ENCODE data around the gene PODXL. TPM values are rescaled to one million over a fixed set of nuclear protein-coding genes. Genes with fewer than 3 reads are reported as not detected.

PODXL gene
- total RNA-seq, 1 experiment from 2014 or later, result 32.3 TPM

- no TSS peak for BruUV-seq (replicated peaks)
- ATAC-seq, result peak; percentile 26; the same call in 1 of the 2 replicates
- POLR2A ChIA-PET, result no interaction called here
Observed at GRCh38 chr7:131533151-131533559, 23.3 kb downstream of the PODXL start.

GRCh38 chr7:131532570-131533091 lies 23.8 kb downstream of the PODXL start:
- in situ Hi-C loops (cut with HindIII; ENCODE audit: low pct_unique_long_range_greater_than_20kb, low sequenced_read_pairs) (no loop called here), intact Hi-C loops (cut with micrococcal nuclease; ENCODE audit: unreplicated experiment) (no loop called here)
- no peaks in the 10 kb centered on the region for H3K9me3 ChIP-seq (ENCODE audit: control insufficient read depth, insufficient read depth, low read depth, low read length)
- ATAC-seq, result no peak
- no peak overlapping the region for H3K4me3 ChIP-seq (ENCODE audit: low read depth in 2 of 2, low read length in 2 of 2)
- no TSS peak for BruUV-seq (replicated peaks)
- CTCF ChIA-PET, result no interaction called here
- no peaks in the 10 kb centered on the region for H3K27me3 ChIP-seq (ENCODE audit: control insufficient read depth, insufficient read depth, low read length)
- DNase-seq (ENCODE audit: low read depth, low spot score), result no peak
- POLR2A ChIA-PET, result no interaction called here
- no peak overlapping the region for H3K27ac ChIP-seq (ENCODE audit: low read length)
- TF ChIP-seq SIN3A (IDR thresholded peaks at IDR 0.05; ENCODE audit: borderline replicate concordance, insufficient read depth, low read depth, low read length), result no peak
- no peak for TF ChIP-seq POLR2AphosphoS5 (IDR thresholded peaks at IDR 0.05; ENCODE audit: low read depth, low read length)
- TF ChIP-seq REST (IDR thresholded peaks at IDR 0.05; ENCODE audit: insufficient read depth in 1 of 2, low read depth in 2 of 2, low read length in 1 of 2), result no peak
- TF ChIP-seq CTCF (IDR thresholded peaks at IDR 0.05), result no peak
- TF ChIP-seq TCF7L2 (IDR thresholded peaks at IDR 0.05; ENCODE audit: low read depth, low read length), result no peak
- peaks cover 4% of the 10 kb centered on the region; the same call in 1 of the 2 replicates for H3K4me1 ChIP-seq (ENCODE audit: control insufficient read depth, insufficient read depth, low read length)
- no peaks in the 10 kb centered on the region for H3K36me3 ChIP-seq (ENCODE audit: control insufficient read depth, insufficient read depth, low read length)

More at GRCh38 chr7:131533151-131533559, 23.3 kb downstream of the PODXL start:
- in situ Hi-C loops (cut with HindIII; ENCODE audit: low pct_unique_long_range_greater_than_20kb, low sequenced_read_pairs), result no loop called here
- no peak overlapping the region for H3K27ac ChIP-seq (ENCODE audit: low read length)
- H3K36me3 ChIP-seq (ENCODE audit: control insufficient read depth, insufficient read depth, low read length), result no peaks in the 10 kb centered on the region
- H3K27me3 ChIP-seq (ENCODE audit: control insufficient read depth, insufficient read depth, low read length), result no peaks in the 10 kb centered on the region
- intact Hi-C loops (cut with micrococcal nuclease; ENCODE audit: unreplicated experiment), result no loop called here
- CTCF ChIA-PET, result no interaction called here
- TF ChIP-seq POLR2AphosphoS5 (IDR thresholded peaks at IDR 0.05; ENCODE audit: low read depth, low read length) (no peak), CTCF (IDR thresholded peaks at IDR 0.05) (no peak), TCF7L2 (IDR thresholded peaks at IDR 0.05; ENCODE audit: low read depth, low read length) (no peak), REST (IDR thresholded peaks at IDR 0.05; ENCODE audit: insufficient read depth in 1 of 2, low read depth in 2 of 2, low read length in 1 of 2) (no peak), SIN3A (IDR thresholded peaks at IDR 0.05; ENCODE audit: borderline replicate concordance, insufficient read depth, low read depth, low read length) (no peak)
- H3K4me3 ChIP-seq (ENCODE audit: low read depth in 2 of 2, low read length in 2 of 2), result no peak overlapping the region
- no peaks in the 10 kb centered on the region for H3K9me3 ChIP-seq (ENCODE audit: control insufficient read depth, insufficient read depth, low read depth, low read length)
- DNase-seq (ENCODE audit: low read depth, low spot score), result no peak
- peaks cover 4% of the 10 kb centered on the region; the same call in 1 of the 2 replicates for H3K4me1 ChIP-seq (ENCODE audit: control insufficient read depth, insufficient read depth, low read length)
